NT2/D1 (cell line): ENCODE data around the gene PTTG2.
"Not testable (repeated sequence)": the region's sequence is repeated elsewhere in the genome, so short reads cannot be mapped to it uniquely, and the experiment has no call there.

Source experiments
- DNase-seq: peaks from one replicate; pipeline ENCODE4 v3.0.0-alpha.2; 2011; ENCODE audit warnings: low read depth, low spot score
- H3K27me3 ChIP-seq: 2 replicates; pipeline ENCODE4 v1.6.0; 2011; ENCODE audit warnings: mild to moderate bottlenecking; ENCODE audit not compliant: insufficient read length, insufficient read depth
- H3K36me3 ChIP-seq: 2 replicates; pipeline ENCODE4 v1.6.1; 2011; ENCODE audit warnings: mild to moderate bottlenecking, low read length, mixed read lengths; ENCODE audit not compliant: insufficient read depth, insufficient read length
- H3K4me1 ChIP-seq: 2 replicates; pipeline ENCODE4 v1.5.1; 2011; ENCODE audit not compliant: insufficient read depth, insufficient read length
- H3K4me3 ChIP-seq: 2 replicates; pipeline ENCODE4 v1.5.1; 2011; ENCODE audit warnings: low read depth; ENCODE audit not compliant: insufficient read length
- H3K9ac ChIP-seq: 2 replicates; pipeline ENCODE4 v1.6.0; 2011; ENCODE audit warnings: low read depth; ENCODE audit not compliant: insufficient read length
- H3K9me3 ChIP-seq: 2 replicates; pipeline ENCODE4 v1.5.1; 2011; ENCODE audit warnings: mild to moderate bottlenecking, low read length; ENCODE audit not compliant: insufficient read depth
- SUZ12 ChIP-seq: IDR thresholded peaks from 2 replicates; pipeline ENCODE4 v1.6.1; 2011; ENCODE audit not compliant: insufficient read length, insufficient read depth; ENCODE audit errors: extremely low read depth
- YY1 ChIP-seq: IDR thresholded peaks from 2 replicates; pipeline ENCODE4 v1.6.1; 2011; ENCODE audit not compliant: insufficient read length, insufficient read depth
- ZNF274 ChIP-seq: IDR thresholded peaks from 2 replicates; pipeline ENCODE4 v1.6.1; 2011; ENCODE audit warnings: mild to moderate bottlenecking, low read depth, low read length

The PTTG2 gene

DNA sequence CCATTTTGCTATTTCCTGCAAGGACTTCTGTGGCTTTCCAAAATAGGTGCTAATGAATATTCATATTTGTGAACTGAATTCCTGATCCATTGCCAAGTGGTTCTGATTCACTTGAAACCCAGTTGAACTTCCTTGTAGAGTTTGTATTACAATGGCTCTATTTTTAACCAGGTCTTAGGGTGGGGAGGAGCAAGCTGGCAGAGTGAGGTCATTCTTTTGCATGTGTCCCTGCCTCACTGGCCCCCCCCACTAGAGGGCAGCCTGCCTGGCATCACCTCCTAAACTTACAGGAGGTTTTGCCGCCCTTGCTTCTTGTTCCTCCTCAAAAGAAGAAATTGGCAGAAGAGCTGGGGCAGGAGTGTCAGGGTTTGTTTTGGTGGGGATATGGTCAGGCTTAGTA, 10.5 kb downstream of the PTTG2 start:
- H3K27me3 ChIP-seq, result no peaks in the 10 kb centered on the region
- TF ChIP-seq YY1 (no peak), SUZ12 (no peak), ZNF274 (no peak)
- H3K4me1 ChIP-seq, result no peaks in the 10 kb centered on the region
- H3K9ac ChIP-seq, result no peak overlapping the region
- no peak overlapping the region for H3K4me3 ChIP-seq
- H3K9me3 ChIP-seq, result peaks cover 14% of the 10 kb centered on the region
- no peak for DNase-seq
- no peaks in the 10 kb centered on the region for H3K36me3 ChIP-seq

DNA sequence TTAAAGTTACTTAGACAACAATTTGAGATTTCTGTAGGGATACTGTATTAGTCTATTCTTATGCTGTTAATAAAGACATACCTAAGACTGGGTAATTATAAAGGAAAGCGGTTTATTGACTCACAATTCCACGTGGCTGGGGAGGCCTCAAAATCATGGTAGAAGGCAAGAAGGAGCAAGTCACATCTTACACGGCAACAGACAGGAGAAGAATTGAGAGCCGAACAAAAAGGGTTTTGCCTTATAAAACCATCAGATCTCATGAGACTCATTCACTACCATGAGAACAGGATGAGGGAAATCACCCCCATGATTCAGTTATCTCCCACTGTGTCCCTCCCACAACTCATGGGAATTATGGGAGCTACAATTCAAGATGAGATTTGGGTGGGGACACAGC, 11.0 kb downstream of the PTTG2 start:
- TF ChIP-seq SUZ12 (no peak), ZNF274 (no peak), YY1 (no peak)
- Histone ChIP-seq H3K27me3 (no peaks in the 10 kb centered on the region), H3K36me3 (no peaks in the 10 kb centered on the region), H3K4me3 (no peak overlapping the region), H3K9me3 (peaks cover 14% of the 10 kb centered on the region), H3K9ac (no peak overlapping the region), H3K4me1 (no peaks in the 10 kb centered on the region)
- no peak for DNase-seq

DNA sequence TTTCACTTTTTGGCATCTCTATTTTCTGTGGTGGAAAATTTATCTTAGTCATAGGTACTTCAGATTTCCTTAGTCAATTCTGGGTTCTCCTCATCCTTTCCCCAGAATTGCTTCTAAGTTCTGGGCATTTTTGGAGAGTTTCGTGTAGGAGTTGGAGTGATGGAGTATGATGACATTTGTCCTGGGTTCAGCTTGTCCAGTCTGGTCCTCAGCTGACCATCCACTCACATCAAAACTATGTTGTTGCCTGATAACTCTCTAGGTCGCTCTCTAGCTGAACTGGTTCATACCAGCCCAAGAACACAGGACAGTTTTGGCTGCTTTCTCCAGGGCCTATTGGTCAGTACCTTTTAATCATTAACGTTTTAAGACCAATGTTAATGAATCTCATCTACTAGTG, 13.2 kb downstream of the PTTG2 start:
- H3K9me3 ChIP-seq, result peaks cover 14% of the 10 kb centered on the region
- H3K36me3 ChIP-seq, result no peaks in the 10 kb centered on the region
- H3K4me1 ChIP-seq, result no peaks in the 10 kb centered on the region
- DNase-seq, result no peak
- no peaks in the 10 kb centered on the region for H3K27me3 ChIP-seq
- TF ChIP-seq YY1 (no peak), ZNF274 (no peak), SUZ12 (no peak)
- H3K9ac ChIP-seq, result no peak overlapping the region
- H3K4me3 ChIP-seq, result no peak overlapping the region

DNA sequence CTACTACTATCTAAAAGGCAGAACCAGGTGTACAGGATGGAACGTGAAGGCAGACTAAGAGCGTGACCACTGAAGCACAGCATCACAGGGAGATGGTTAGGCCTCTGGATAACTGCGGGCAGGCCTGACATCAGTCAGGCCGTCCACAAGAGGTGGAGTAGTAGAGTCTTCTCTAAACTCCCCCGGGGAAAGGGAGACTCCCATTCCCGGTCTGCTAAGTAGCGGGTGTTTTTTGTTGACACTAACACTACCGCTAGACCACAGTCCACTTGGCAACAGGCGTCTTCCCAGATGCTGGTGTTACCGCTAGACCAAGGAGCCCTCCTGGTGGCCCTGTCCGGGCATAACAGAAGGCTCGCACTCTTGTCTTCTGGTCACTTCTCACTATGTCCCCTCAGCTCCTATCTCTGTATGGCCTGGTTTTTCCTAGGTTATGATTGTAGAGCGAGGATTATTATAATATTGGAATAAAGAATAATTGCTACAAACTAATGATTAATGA, 15.2 kb downstream of the PTTG2 start:
- not testable (repeated sequence) for H3K4me3 ChIP-seq, H3K4me1 ChIP-seq, DNase-seq, H3K9ac ChIP-seq, H3K9me3 ChIP-seq, H3K27me3 ChIP-seq, H3K36me3 ChIP-seq

DNA sequence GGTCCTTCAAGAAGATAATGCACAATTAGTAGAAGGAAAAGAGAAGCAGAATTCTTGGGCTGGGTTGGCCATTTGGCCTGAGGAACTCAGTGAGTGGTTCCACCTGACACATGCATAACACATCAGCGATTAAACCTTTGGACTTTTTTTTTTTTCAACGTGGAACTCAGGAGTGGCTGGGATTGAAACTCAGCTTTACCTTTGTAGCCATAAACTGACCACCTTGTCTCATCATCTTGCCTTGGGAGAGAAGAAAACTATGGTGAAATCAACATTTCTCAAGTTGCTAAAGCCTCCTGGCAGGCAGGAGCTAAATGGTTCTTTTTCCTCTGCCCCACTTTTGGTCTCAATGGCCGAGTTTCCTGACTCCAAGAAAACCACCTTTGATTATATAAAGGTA, 16.3 kb downstream of the PTTG2 start:
- H3K4me1 ChIP-seq, result peaks cover 3% of the 10 kb centered on the region
- H3K4me3 ChIP-seq, result no peak overlapping the region
- TF ChIP-seq ZNF274 (no peak), SUZ12 (no peak)
- no peaks in the 10 kb centered on the region; the same call in 1 of the 2 replicates for H3K9me3 ChIP-seq
- no peaks in the 10 kb centered on the region for H3K27me3 ChIP-seq
- DNase-seq, result no peak
- H3K9ac ChIP-seq, result peak overlapping the region; percentile 33
- H3K36me3 ChIP-seq, result no peaks in the 10 kb centered on the region

DNA sequence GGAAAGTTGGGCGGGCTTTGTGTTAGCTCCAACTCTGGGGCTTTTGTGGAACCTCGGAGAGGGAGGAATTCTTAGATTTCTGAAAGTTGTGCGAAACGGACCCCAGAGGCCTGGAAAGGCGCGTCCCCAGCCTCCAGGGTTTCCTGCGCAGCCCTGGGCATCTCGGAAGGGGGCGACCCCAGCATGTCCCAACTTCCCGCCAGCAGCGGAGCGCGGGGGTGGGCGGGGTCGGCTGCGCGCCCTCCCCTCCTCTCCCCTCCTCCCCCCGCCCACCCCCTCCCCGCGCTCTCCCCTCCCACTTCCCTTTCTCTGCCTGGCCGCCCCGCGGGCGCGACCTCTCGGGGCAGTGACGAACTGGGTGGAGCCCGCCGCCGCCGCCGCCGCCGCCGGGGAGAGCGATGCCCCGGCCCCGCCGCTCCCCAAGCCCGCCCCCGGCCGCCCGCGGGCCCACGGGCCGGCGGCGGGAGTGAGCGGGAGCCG, 16.8 kb downstream of the PTTG2 start:
- H3K4me3 ChIP-seq, result peak overlapping the region; percentile 69
- no peak for TF ChIP-seq SUZ12
- TF ChIP-seq YY1, result no peak
- no peak for TF ChIP-seq ZNF274
- H3K9ac ChIP-seq, result peak overlapping the region; percentile 67
- H3K9me3 ChIP-seq, result no peaks in the 10 kb centered on the region; the same call in 1 of the 2 replicates
- H3K36me3 ChIP-seq, result no peaks in the 10 kb centered on the region
- no peaks in the 10 kb centered on the region for H3K27me3 ChIP-seq
- DNase-seq, result peak; percentile 50
- H3K4me1 ChIP-seq, result peaks cover 4% of the 10 kb centered on the region

DNA sequence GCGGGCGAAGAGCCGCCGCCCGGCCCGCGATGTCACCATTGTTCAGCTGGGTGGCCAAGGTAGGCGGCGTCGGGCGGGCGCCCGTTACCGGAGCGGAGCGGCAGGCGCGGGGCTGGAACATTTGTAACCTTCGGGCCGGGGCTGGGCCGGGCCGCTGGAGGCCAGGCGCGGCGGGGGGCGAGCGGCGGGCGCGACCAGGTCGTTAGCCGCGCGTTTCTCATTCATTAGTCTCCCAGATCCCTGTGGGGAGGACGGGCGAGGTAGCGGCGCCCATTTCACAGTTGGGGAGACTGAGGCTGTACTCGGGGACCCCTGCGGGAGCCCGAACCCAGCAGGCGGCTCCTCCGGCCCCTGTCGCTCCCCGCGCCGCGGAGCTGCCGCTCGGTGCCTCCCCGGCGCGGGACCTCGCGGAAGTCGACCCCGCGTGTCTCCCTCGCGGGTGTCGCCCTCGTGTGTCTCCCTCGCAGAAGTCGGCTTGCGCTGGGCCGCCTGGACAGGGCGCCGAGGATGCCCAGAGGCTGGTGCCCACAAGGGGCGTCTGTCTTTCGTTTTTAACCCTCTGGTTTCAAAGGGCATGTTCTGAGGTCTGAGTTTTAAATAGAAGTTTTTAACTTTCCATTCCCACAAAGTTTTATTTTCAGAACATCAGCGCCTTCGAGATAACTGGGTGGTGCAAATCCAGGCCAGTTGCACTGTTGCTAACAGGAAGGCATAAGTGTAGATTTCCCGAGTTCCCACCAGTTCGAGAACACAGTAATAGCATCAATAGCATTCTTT, 17.5 kb downstream of the PTTG2 start:
- peaks cover 4% of the 10 kb centered on the region for H3K4me1 ChIP-seq
- DNase-seq, result no peak
- H3K36me3 ChIP-seq, result no peaks in the 10 kb centered on the region
- no peaks in the 10 kb centered on the region for H3K27me3 ChIP-seq
- no peak for TF ChIP-seq YY1
- TF ChIP-seq ZNF274, result no peak
- TF ChIP-seq SUZ12, result no peak
- H3K9ac ChIP-seq, result peak overlapping the region; percentile 67
- peak overlapping the region; percentile 69 for H3K4me3 ChIP-seq
- no peaks in the 10 kb centered on the region; the same call in 1 of the 2 replicates for H3K9me3 ChIP-seq
